Psoas muscle (tissue), 8 donors: ENCODE data around the gene PHOX2B. TPM values are rescaled to one million over a fixed set of nuclear protein-coding genes. Genes with fewer than 3 reads are reported as not detected.

ENCODE experiments used
- ATAC-seq, 4 donors: fragments of 200-7000 bp; cut with Tn5 transposase; one replicate each; pipeline ENCODE4 v1.9.1; 2020; ENCODE audit warnings: moderate library complexity in 3 of 4, mild to moderate bottlenecking in 2 of 4
- DNase-seq, 2 donors: peaks; one replicate each; pipeline ENCODE4 v3.0.0-alpha.2; 2020
- H3K27ac ChIP-seq: fragments of 200-600 bp; one replicate; pipeline ENCODE4 v1.8.0; 2022
- H3K27me3 ChIP-seq, 3 donors: fragments of 200-600 bp in 1 of 3; one replicate each; pipeline versions ENCODE4 v1.6.1 to v1.8.0; 2013 to 2022; ENCODE audit warnings: low read length in 2 of 3, mild to moderate bottlenecking in 2 of 3, moderate library complexity in 1 of 3; ENCODE audit not compliant: insufficient read depth in 3 of 3
- H3K36me3 ChIP-seq, 2 donors: fragments of 200-600 bp in 1 of 2; one replicate each; pipeline versions ENCODE4 v1.6.1 to v1.8.0; 2013 to 2022; ENCODE audit warnings: low read depth in 1 of 2, mild to moderate bottlenecking in 1 of 2, moderate library complexity in 1 of 2; ENCODE audit not compliant: insufficient read depth in 1 of 2
- H3K4me1 ChIP-seq: fragments of 200-600 bp; one replicate; pipeline ENCODE4 v1.8.0; 2022
- H3K4me3 ChIP-seq: fragments of 200-600 bp; one replicate; pipeline ENCODE4 v1.8.0; 2022; ENCODE audit warnings: mild to moderate bottlenecking
- H3K9me3 ChIP-seq: fragments of 200-600 bp; one replicate; pipeline ENCODE4 v1.8.0; 2022
- WGBS, 3 donors: extraction: QIAGEN DNeasy Blood & Tissue Kit; methylation state at CpG; one replicate each; pipeline versions ENCODE4 v1.1.6 to v1.1.7; 2013; 5-methylcytosine and 5-hydroxymethylcytosine counted together
- intact Hi-C, 2 donors: fragments of 100-400 bp; cut with DNase I; formaldehyde crosslinking; loops; one replicate each; pipeline versions ENCODE4 v1.11.0 to v1.14.2; 2022
- polyA plus RNA-seq, 3 donors: library from polyadenylated mRNA; stranded (reverse); fragments of 200-250 nt; gene quantifications; one replicate each; pipeline ENCODE4 v1.2.3, GENCODE V29; 2013
- total RNA-seq, 4 donors: library from RNA; stranded (reverse); fragmentation: NEBNext Ultra II Directional in 2 of 4; extraction: Animal tissue kit (Norgen Biotek cat#: 25700) in 2 of 4; gene quantifications; one replicate each; pipeline versions ENCODE4 v1.2.1 to v1.2.4, GENCODE V29; 2021 to 2023
- TF ChIP-seq, protein P1 (sequence below): fragments of 200-600 bp; IDR thresholded peaks from one replicate; pipeline ENCODE4 v1.8.0; 2022; ENCODE audit warnings: antibody characterized with exemption
- donor health status: healthy with polysubstance abuse.
- donor health status: DM: no; HTN: no; CAD: no; lungs with moderate emphysema.
- donor health status: Bipolar disorder and iron deficiency.
- donor health status: healthy.
- donor health status: DM: yes; HTN: yes; CAD: no.
- donor health status: DM: no; HTN: no; CAD: no.
- donor health status: DM: no; HTN: no; CAD: no.
- donor health status: DM: yes; HTN: yes; CAD: no.

The PHOX2B gene
- total and polyA plus RNA-seq, 7 donors = 0.01 TPM; not detected in 6

DNA sequence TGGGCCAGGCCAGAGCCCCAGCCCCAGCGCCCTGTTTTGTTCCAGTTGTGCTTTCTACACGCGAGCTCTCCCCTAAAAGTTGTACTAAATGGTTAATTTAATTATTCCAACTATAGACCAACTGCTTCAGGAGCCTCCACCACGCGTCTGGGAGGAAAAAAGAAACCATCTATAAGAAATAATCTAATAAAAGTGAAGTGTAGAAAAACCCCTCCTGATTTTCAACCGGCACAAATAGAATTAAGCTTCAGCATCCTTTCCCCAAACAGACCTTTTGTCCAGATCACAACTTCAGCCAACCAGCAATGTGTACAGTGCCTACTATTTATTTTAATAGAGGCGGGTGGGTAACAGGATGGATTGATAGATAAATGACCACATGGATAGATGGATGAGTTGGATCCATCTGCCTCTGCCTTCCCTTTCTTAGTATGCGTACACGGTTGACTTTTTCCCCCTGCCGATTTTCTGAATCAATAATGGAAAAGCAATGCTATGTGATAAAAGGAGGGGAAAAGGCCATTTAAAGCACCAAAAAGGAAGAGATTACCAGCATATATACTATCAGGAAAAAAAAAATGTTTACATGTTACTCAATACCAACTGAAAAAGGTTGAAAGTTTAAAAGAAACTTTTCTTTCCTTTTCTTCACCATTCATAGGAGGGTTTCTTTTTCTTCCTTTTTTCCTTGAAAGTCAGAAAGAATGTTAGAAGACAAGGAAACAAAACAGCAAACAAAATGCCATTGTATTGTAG is 3.7 kb upstream of the PHOX2B start:
- Histone ChIP-seq H3K4me3 (no peak overlapping the region), H3K27me3 (peaks cover 13 to 97% (median 28%) of the 10 kb centered on the region in 3 donors), H3K27ac (no peak overlapping the region), H3K9me3 (no peaks in the 10 kb centered on the region), H3K4me1 (no peaks in the 10 kb centered on the region), H3K36me3 (no peaks in the 10 kb centered on the region)
- TF ChIP-seq, protein P1, sequence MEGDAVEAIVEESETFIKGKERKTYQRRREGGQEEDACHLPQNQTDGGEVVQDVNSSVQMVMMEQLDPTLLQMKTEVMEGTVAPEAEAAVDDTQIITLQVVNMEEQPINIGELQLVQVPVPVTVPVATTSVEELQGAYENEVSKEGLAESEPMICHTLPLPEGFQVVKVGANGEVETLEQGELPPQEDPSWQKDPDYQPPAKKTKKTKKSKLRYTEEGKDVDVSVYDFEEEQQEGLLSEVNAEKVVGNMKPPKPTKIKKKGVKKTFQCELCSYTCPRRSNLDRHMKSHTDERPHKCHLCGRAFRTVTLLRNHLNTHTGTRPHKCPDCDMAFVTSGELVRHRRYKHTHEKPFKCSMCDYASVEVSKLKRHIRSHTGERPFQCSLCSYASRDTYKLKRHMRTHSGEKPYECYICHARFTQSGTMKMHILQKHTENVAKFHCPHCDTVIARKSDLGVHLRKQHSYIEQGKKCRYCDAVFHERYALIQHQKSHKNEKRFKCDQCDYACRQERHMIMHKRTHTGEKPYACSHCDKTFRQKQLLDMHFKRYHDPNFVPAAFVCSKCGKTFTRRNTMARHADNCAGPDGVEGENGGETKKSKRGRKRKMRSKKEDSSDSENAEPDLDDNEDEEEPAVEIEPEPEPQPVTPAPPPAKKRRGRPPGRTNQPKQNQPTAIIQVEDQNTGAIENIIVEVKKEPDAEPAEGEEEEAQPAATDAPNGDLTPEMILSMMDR = no peak
- no peak for DNase-seq
- intact Hi-C loops = no loop called here
- WGBS, 3 donors = 3 to 11% (median 9%) methylated on average over 10 of the region's 10 CpGs
- ATAC-seq = no peak

DNA sequence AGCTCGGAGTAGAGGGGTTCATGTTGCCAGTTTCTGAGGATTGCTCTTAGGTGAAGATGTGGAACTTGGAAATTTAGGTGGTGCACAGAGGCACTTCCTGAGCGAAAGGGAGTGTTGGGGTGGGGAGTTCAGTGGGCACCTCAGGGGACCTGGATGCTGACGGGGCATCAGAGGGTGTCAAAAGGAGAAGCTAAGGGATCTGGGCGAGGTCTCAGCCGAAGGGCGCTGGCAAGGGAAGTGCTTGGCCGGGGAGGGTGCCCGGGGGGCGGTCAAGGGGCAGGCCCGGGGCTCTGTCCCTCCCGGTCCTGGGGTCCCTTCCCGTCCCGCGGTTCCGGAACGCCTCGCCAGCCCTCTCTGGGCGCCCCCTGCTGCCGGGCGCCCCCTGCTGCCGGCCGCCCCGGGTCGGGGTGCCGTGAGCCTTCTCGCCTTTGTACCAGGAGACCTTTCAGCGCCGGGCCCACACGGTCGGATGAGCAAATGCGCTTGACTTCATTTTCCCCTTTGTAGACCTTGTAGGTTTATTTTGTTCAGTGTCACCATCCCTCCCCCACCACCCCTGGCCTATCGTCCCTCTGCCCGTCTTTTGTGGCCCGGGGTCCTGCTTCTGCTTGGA is 3.0 kb upstream of the PHOX2B start:
- no peaks in the 10 kb centered on the region for H3K36me3 ChIP-seq
- TF ChIP-seq, protein P1 = no peak
- whole genome bisulfite sequencing, 3 donors = 1 to 4% (median 2%) methylated on average over 21 to 34 of the region's 34 CpGs
- H3K4me3 ChIP-seq = no peak overlapping the region
- no peaks in the 10 kb centered on the region for H3K4me1 ChIP-seq
- peaks cover 13 to 97% (median 35%) of the 10 kb centered on the region in 3 donors for H3K27me3 ChIP-seq
- intact Hi-C loops = no loop called here
- no peaks in the 10 kb centered on the region for H3K9me3 ChIP-seq
- ATAC-seq (no peak), DNase-seq (no peak)
- H3K27ac ChIP-seq = no peak overlapping the region

DNA sequence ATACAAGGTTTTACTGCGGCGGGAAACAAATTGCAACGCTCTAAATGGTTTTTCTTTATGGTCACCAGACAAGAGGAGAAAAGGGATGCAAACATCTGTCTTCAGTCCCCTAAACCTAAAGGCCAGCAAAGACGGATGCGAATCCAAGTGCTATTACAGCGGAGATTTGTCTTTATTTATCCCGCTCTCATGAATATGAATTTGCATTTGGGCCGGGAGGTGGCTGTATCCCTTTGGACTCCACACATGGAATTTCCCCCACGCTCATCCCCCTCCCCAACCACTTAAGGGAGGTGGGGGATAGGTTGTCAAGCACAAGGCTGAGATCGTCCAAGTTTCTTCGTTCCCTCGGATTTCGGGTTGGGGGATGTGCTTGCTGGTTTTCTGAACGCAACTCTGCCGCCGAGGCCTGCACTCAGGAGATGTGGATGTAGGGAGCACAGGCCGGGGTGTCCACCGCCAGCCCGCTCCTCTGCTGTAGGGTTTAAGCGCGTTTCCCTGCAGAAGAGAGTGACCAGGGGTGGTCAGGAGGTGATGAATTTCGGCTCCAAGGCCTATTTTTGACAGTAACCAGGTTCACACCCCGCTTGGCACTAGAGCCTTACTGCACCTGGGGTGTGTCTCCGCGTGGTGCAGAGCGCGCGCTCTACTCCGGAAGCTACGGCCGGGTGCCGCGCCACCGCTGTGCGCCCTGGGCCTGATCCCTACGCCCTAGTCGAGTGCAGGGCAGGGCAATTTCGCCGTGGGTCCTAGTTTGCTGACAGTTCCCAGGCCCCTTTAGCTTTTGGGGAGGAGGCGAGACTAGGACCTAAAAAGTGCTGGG is 2.3 kb upstream of the PHOX2B start:
- 3 to 5% (median 5%) methylated on average over 40 of the region's 40 CpGs for WGBS, 3 donors
- ATAC-seq (peak in 1 of 4 donors; percentile 19), DNase-seq (no peak)
- Histone ChIP-seq H3K36me3 (no peaks in the 10 kb centered on the region), H3K27me3 (peaks cover 13 to 96% (median 42%) of the 10 kb centered on the region in 3 donors), H3K4me3 (no peak overlapping the region), H3K27ac (no peak overlapping the region), H3K9me3 (no peaks in the 10 kb centered on the region), H3K4me1 (no peaks in the 10 kb centered on the region)
- intact Hi-C loops = no loop called here
- TF ChIP-seq, protein P1 = no peak

DNA sequence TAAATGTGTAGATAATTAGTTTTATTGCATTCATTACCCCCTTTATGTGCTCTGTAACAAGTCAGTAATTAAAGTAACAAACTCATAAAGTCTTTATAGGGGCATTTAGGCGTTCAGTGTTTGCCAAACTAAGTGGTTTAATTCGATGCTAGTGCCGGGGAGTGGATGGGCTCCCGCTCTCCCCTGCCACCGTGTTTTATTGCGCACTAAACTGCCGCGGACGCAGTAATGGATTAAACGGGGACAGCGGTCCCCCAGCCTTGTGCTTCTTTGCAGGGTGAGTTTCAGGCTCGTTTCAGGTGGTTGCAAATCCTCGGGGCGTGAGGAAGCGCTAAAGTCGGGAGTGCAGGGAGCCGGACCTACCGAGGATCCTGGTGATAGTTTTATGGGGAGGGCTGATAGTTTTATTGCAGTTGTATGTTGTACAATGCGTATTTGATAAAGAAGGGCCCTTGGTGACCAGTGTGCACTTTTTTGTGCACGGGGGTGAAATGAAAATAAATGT is 1.6 kb upstream of the PHOX2B start:
- Histone ChIP-seq H3K9me3 (no peaks in the 10 kb centered on the region), H3K4me1 (no peaks in the 10 kb centered on the region), H3K27me3 (peaks cover 13 to 95% (median 48%) of the 10 kb centered on the region in 3 donors), H3K36me3 (no peaks in the 10 kb centered on the region), H3K27ac (no peak overlapping the region), H3K4me3 (no peak overlapping the region)
- no peak for ATAC-seq
- intact Hi-C loops = no loop called here
- no peak for DNase-seq
- TF ChIP-seq, protein P1 = no peak
- WGBS, 3 donors = 2 to 4% (median 4%) methylated on average over 20 of the region's 20 CpGs
